ENCODE data around the gene RIPK1. TPM values are rescaled to one million over a fixed set of nuclear protein-coding genes. Genes with fewer than 3 reads are reported as not detected.

Gene RIPK1
- polyA plus RNA-seq, 1 of the 3 experiments (the other 2 are of a cell fraction): 12.0 TPM

DNA sequence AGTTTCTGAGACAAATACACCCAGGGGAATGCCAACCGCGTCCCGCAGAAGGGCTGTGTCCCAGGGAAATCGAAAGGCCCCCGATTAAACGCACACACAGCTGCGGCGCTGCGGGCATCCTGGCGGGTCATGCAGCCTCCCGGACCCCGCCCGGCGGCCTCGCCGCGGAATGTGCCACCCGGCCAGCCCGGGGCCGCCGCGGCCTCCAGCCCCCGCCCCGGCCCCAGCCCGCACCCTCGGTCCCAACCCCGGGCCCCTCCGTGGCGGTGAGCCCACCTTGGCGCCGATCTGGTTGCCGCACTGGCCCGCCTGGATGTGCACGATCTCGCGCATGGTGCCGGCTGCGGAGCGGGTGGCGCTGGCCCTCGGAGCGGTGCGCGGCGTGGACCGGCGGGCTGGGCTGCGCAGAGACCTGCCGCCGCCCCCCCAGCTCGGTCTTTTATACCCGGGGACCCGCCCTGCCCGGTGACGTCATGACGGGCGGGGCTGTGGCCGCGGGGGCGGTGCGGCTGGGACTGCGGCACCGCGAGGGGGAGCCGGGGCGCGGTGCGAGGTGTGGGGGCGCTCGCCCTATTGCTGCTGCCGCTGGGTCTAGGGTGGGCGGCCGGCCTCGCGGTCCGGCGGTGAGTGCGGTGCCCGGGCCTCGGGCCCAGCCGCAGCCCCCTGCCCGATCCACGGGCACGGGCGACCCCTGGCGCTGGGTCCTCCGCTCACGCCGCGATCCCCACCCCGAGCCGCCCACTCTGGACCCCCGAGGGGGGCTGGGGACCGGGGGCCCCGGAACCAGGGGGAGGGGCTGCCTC is 89.0 kb downstream of the RIPK1 start, which contains the start of gene TUBB2A (continued):
- peak; percentile 72 for TF ChIP-seq MXI1 (IDR thresholded peaks at IDR 0.05; ENCODE audit: low read depth, low read length)
- TF ChIP-seq, protein P1, sequence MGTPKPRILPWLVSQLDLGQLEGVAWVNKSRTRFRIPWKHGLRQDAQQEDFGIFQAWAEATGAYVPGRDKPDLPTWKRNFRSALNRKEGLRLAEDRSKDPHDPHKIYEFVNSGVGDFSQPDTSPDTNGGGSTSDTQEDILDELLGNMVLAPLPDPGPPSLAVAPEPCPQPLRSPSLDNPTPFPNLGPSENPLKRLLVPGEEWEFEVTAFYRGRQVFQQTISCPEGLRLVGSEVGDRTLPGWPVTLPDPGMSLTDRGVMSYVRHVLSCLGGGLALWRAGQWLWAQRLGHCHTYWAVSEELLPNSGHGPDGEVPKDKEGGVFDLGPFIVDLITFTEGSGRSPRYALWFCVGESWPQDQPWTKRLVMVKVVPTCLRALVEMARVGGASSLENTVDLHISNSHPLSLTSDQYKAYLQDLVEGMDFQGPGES (IDR thresholded peaks at IDR 0.05; ENCODE audit: low read depth, low read length): no peak
- no peak for TF ChIP-seq GATA2 (CRISPR knock-in tag; IDR thresholded peaks at IDR 0.05)
- TF ChIP-seq, protein P2, sequence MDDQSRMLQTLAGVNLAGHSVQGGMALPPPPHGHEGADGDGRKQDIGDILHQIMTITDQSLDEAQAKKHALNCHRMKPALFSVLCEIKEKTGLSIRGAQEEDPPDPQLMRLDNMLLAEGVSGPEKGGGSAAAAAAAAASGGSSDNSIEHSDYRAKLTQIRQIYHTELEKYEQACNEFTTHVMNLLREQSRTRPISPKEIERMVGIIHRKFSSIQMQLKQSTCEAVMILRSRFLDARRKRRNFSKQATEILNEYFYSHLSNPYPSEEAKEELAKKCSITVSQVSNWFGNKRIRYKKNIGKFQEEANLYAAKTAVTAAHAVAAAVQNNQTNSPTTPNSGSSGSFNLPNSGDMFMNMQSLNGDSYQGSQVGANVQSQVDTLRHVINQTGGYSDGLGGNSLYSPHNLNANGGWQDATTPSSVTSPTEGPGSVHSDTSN (IDR thresholded peaks at IDR 0.05): 0 out of 2 replicates have a peak, but pooled peaks have one; percentile 37
- TF ChIP-seq YY1 (IDR thresholded peaks at IDR 0.05; ENCODE audit: low read depth): 0 out of 2 replicates have a peak, but pooled peaks have one; percentile 19
- TF ChIP-seq EZH2phosphoT487 (IDR thresholded peaks at IDR 0.05; ENCODE audit: borderline replicate concordance, low read depth): no peak
- TF ChIP-seq SIN3A (IDR thresholded peaks at IDR 0.05; ENCODE audit: borderline replicate concordance, low read depth, low read length): 0 out of 2 replicates have a peak, but pooled peaks have one; percentile 40
- TF ChIP-seq RCOR1 (IDR thresholded peaks at IDR 0.05; ENCODE audit: low read length): no peak
- no peak for TF ChIP-seq TCF12 (IDR thresholded peaks at IDR 0.05)
- TF ChIP-seq MEF2A (IDR thresholded peaks at IDR 0.05; ENCODE audit: borderline replicate concordance, low read depth): no peak

DNA sequence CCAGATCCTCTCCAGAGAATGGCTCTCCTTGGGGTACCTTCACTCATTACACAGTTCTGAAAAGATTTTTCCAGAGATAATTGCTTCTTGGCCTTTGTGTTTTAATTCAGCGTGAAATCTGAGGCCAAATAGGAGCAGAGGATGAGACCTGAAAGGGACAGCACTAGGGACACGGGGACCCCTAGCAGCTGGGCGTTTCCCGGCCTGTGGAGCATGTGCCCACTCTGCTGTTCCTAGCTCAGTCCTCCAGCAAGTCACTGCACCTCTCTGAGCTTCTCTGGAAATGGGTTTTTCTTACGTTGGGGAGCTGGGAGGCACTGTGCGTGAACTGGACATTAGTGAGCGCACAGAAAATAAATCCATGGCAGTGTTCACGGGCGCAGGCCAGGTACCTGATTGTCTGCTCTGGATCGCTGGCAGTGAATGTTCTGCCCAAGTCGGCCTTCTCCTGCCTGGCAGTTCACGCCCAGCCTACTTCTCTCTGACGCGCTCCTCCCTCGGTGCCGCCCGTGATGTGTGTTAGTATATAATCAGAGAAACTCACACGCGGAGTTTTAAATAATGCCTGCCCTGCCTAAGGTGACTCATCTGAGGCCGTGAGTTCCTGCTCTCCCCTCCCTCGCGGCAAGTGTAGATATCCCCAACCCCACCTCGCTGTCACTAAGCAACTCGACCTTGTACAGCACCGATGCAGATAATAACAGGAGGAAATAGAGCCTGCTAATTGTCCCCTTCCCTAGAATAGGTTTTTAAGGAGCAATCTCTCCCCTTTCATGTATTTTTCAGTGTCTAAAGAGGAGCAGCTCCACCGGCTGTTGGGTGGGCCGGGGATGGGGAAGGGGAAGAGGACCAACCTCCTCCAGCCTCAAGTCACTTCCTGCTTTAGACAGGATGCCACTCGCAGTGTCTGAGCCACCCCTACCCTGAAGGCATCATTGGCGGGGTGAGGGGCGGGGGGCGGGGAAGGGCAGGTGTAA is 91.8 kb downstream of the RIPK1 start:
- H3K4me3 ChIP-seq (ENCODE audit: low read depth in 2 of 2, low read length in 1 of 2): no peak overlapping the region
- no peaks in the 10 kb centered on the region for H3K9me3 ChIP-seq
- peaks cover 38% of the 10 kb centered on the region for H3F3A ChIP-seq (replicated peaks; ENCODE audit: insufficient read depth)
- H3K79me2 ChIP-seq (ENCODE audit: insufficient read depth): peaks cover 28% of the 10 kb centered on the region
- no peak overlapping the region for H3K4me2 ChIP-seq
- H2AFZ ChIP-seq (ENCODE audit: low read depth): no peak overlapping the region
- WGBS (ENCODE audit: low lambda C conversion rate): 88% methylated on average over 31 of the region's 31 CpGs
- H3K36me3 ChIP-seq (replicated peaks in 1 of 2; ENCODE audit: control insufficient read depth in 1 of 2, insufficient read depth in 2 of 2, low read length in 1 of 2): peaks cover 6 to 7% of the 10 kb centered on the region in 2 experiments
- no peaks in the 10 kb centered on the region for H3K9me2 ChIP-seq
- DNase-seq: no peak
- H3K9ac ChIP-seq: no peak overlapping the region
- POLR2A ChIA-PET: interaction anchor here (1.5 kb wide), 1 partner anchor 70 kb away, joined by 3 read pairs; no protein-coding TSS in a partner anchor
- CTCF ChIA-PET: no interaction called here
- H3K4me1 ChIP-seq (ENCODE audit: control insufficient read depth in 1 of 2, insufficient read depth in 2 of 2, low read depth in 1 of 2, low read length in 1 of 2): peaks cover 8 to 19% of the 10 kb centered on the region in 2 experiments; a peak in 3 of 4 replicates
- no peaks in the 10 kb centered on the region for H3K27me3 ChIP-seq (ENCODE audit: insufficient read depth)
- peaks cover 8% of the 10 kb centered on the region for H4K20me1 ChIP-seq (ENCODE audit: insufficient read depth)
- no peak overlapping the region for H3K27ac ChIP-seq (ENCODE audit: low read depth in 2 of 2, low read length in 1 of 2)
- no peak for TF ChIP-seq RXRA (IDR thresholded peaks at IDR 0.05; ENCODE audit: borderline replicate concordance, low read depth)
- no peak for TF ChIP-seq NFIC (IDR thresholded peaks at IDR 0.05; ENCODE audit: borderline replicate concordance)
- no peak for TF ChIP-seq TEAD4 (IDR thresholded peaks at IDR 0.05; ENCODE audit: borderline replicate concordance, insufficient read depth)
- TF ChIP-seq, protein P3, sequence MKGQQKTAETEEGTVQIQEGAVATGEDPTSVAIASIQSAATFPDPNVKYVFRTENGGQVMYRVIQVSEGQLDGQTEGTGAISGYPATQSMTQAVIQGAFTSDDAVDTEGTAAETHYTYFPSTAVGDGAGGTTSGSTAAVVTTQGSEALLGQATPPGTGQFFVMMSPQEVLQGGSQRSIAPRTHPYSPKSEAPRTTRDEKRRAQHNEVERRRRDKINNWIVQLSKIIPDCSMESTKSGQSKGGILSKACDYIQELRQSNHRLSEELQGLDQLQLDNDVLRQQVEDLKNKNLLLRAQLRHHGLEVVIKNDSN (IDR thresholded peaks at IDR 0.05; ENCODE audit: borderline replicate concordance, low read depth): no peak
- TF ChIP-seq SMC3 (IDR thresholded peaks at IDR 0.05; ENCODE audit: low read depth, low read length): no peak
- TF ChIP-seq ELF1 (IDR thresholded peaks at IDR 0.05): no peak
- TF ChIP-seq, protein P4, sequence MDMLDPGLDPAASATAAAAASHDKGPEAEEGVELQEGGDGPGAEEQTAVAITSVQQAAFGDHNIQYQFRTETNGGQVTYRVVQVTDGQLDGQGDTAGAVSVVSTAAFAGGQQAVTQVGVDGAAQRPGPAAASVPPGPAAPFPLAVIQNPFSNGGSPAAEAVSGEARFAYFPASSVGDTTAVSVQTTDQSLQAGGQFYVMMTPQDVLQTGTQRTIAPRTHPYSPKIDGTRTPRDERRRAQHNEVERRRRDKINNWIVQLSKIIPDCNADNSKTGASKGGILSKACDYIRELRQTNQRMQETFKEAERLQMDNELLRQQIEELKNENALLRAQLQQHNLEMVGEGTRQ (IDR thresholded peaks at IDR 0.05; ENCODE audit: borderline replicate concordance, low read depth, low read length): no peak
- TF ChIP-seq, protein P1 (IDR thresholded peaks at IDR 0.05; ENCODE audit: low read depth, low read length): no peak
- no peak for TF ChIP-seq MEF2A (IDR thresholded peaks at IDR 0.05; ENCODE audit: borderline replicate concordance, low read depth)
- TF ChIP-seq FOSL2 (IDR thresholded peaks at IDR 0.05; ENCODE audit: borderline replicate concordance, low read depth): no peak

All from SK-N-SH (cell line).